A549 (cell line): ENCODE results near the gene SLC25A24. TPM values are rescaled to one million over a fixed set of nuclear protein-coding genes. Genes with fewer than 3 reads are reported as not detected.

ENCODE experiments used
- ATAC-seq, 2 experiments: fragments of 200-7000 bp in 1 of 2; fragments of >200 bp in 1 of 2; cut with Nextera tagmentation in 1 of 2; cut with Tn5 transposase in 1 of 2; 3 replicates each; pipeline versions ENCODE4 v1.8.0 to v1.9.1; 2018 to 2020; ENCODE audit warnings: mild to moderate bottlenecking in 1 of 2, moderate library complexity in 1 of 2
- CTCF ChIA-PET: fragments of 300-600 bp; sonication (Branson Sonifier 250); formaldehyde crosslinking; extraction: SDS; loops from one replicate; lab custom pipeline; 2021; ENCODE audit warnings: antibody characterized with exemption, inconsistent platforms; lab: Yijun Ruan, JAX
- POLR2A ChIA-PET: fragments of 350-600 bp; formaldehyde crosslinking; extraction: SDS; loops from one replicate; lab custom pipeline; 2021; ENCODE audit warnings: antibody characterized with exemption, inconsistent platforms; lab: Yijun Ruan, JAX
- DNase-seq, 2 experiments: peaks; one replicate each; pipeline versions ENCODE4 v3.0.0 to v3.0.0-alpha.2; 2011 to 2016; ENCODE audit warnings: low read depth in 1 of 2, low spot score in 1 of 2
- FAIRE-seq: peaks from 2 replicates; lab custom pipeline; 2011; peaks lifted over from hg19 to GRCh38; lab: Jason Lieb, UNC
- H3K27ac ChIP-seq, 2 experiments: fragments of >200 bp; sonication (Bioruptor Twin); formaldehyde crosslinking; 3 replicates each; pipeline ENCODE4 v1.5.1; 2016 to 2017
- H3K4me1 ChIP-seq: fragments of >200 bp; sonication (Bioruptor Twin); formaldehyde crosslinking; 3 replicates; pipeline ENCODE4 v1.6.1; 2016
- H3K4me2 ChIP-seq: fragments of >200 bp; sonication (Bioruptor Twin); formaldehyde crosslinking; 3 replicates; pipeline ENCODE4 v1.6.1; 2016
- H3K4me3 ChIP-seq: fragments of >200 bp; sonication (Bioruptor Twin); formaldehyde crosslinking; 3 replicates; pipeline ENCODE4 v1.5.1; 2016
- H3K9me3 ChIP-seq: fragments of >200 bp; sonication (Bioruptor Twin); formaldehyde crosslinking; 3 replicates; pipeline ENCODE4 v1.6.1; 2016
- CBX8 ChIP-seq: fragments of 200-600 bp; sonication (generic); IDR thresholded peaks from 2 replicates; pipeline ENCODE4 v1.6.1; 2016
- CHD2 ChIP-seq: fragments of 150-350 bp; IDR thresholded peaks from 2 replicates; pipeline ENCODE4 v1.6.1; 2014; ENCODE audit warnings: low read length; ENCODE audit not compliant: partially characterized antibody
- EP300 ChIP-seq, 2 experiments: fragments of >200 bp; sonication (Bioruptor Twin); formaldehyde crosslinking; IDR thresholded peaks; 2 replicates in 1 of 2; 3 replicates in 1 of 2; pipeline ENCODE4 v1.6.1; 2016 to 2017
- ESRRA ChIP-seq: fragments of 150-350 bp; IDR thresholded peaks from 2 replicates; pipeline ENCODE4 v1.6.1; 2014; ENCODE audit warnings: mild to moderate bottlenecking, low read length, borderline replicate concordance
- FOSL2 ChIP-seq, 2 experiments: fragments of 450-650 bp in 1 of 2; fragments of >200 bp in 1 of 2; sonication (Bioruptor Twin) in 1 of 2; formaldehyde crosslinking; IDR thresholded peaks; 2 replicates each; pipeline versions ENCODE4 v1.5.0 to v1.6.1; 2016 to 2020; ENCODE audit warnings: mild to moderate bottlenecking in 1 of 2, moderate library complexity in 1 of 2
- GATA3 ChIP-seq: IDR thresholded peaks from 2 replicates; pipeline ENCODE4 v1.6.1; 2012; ENCODE audit warnings: borderline replicate concordance
- HEYL ChIP-seq: fragments of 250-450 bp; sonication (Bioruptor Pico); IDR thresholded peaks from 2 replicates; pipeline ENCODE4 v1.8.0; 2021; ENCODE audit warnings: mild to moderate bottlenecking, moderate library complexity
- JUNB ChIP-seq: fragments of >200 bp; sonication (Bioruptor Twin); formaldehyde crosslinking; IDR thresholded peaks from 2 replicates; pipeline ENCODE4 v1.6.1; 2016
- KDM5A ChIP-seq: fragments of 200-600 bp; sonication (generic); IDR thresholded peaks from 2 replicates; pipeline ENCODE4 v1.6.1; 2016; ENCODE audit warnings: antibody characterized with exemption, mild to moderate bottlenecking
- MAFK ChIP-seq: fragments of 450-650 bp; IDR thresholded peaks from 2 replicates; pipeline ENCODE4 v1.6.1; 2014; ENCODE audit not compliant: partially characterized antibody
- MYC ChIP-seq: IDR thresholded peaks from 2 replicates; pipeline ENCODE4 v1.6.1; 2012; ENCODE audit warnings: mild to moderate bottlenecking, inconsistent platforms, low read length, improper control_type of control experiment, borderline replicate concordance
- PHF8 ChIP-seq: fragments of 200-600 bp; sonication (generic); IDR thresholded peaks from 2 replicates; pipeline ENCODE4 v1.6.1; 2016; ENCODE audit warnings: low read depth, mild to moderate bottlenecking, antibody characterized with exemption, moderate library complexity, borderline replicate concordance
- SREBF2 ChIP-seq: fragments of 450-650 bp; IDR thresholded peaks from 2 replicates; pipeline ENCODE4 v1.6.1; 2014; ENCODE audit warnings: mild to moderate bottlenecking, moderate library complexity
- ZSCAN20 ChIP-seq: fragments of 250-450 bp; sonication (Bioruptor Pico); IDR thresholded peaks from 2 replicates; pipeline ENCODE4 v1.8.0; 2022; ENCODE audit warnings: mild to moderate bottlenecking, moderate library complexity
- WGBS: methylation state at CpG from one replicate; pipeline ENCODE4 v1.1.6; 2017; ENCODE audit errors: missing lambda C conversion rate; 5-methylcytosine and 5-hydroxymethylcytosine counted together
- polyA plus RNA-seq, 4 experiments: library from polyadenylated mRNA; depleted of rRNA in 3 of 4; stranded (reverse); fragments of >200 nt; fragmentation: RNase III in 1 of 4; extraction: RNeasy Plus Mini Kit Qiagen cat#74134 plus additional on column Dnase treatment in 1 of 4; gene quantifications; 2 replicates in 3 of 4; 3 replicates in 1 of 4; pipeline ENCODE4 v1.2.3, GENCODE V29; 2011 to 2017
- TF ChIP-seq, protein P1 (sequence below): fragments of >200 bp; sonication (Bioruptor Twin); formaldehyde crosslinking; IDR thresholded peaks from 3 replicates; pipeline ENCODE4 v1.5.1; 2016
- TF ChIP-seq, protein P2 (sequence below): IDR thresholded peaks from 2 replicates; pipeline ENCODE4 v1.6.1; 2012
- TF ChIP-seq, protein P3 (sequence below): fragments of 450-650 bp; IDR thresholded peaks from 2 replicates; pipeline ENCODE4 v1.6.1; 2014; ENCODE audit warnings: antibody characterized with exemption
- TF ChIP-seq, protein P4 (sequence below): fragments of 200-600 bp; sonication (generic); IDR thresholded peaks from 2 replicates; pipeline ENCODE4 v1.6.1; 2016; ENCODE audit warnings: antibody characterized with exemption, mild to moderate bottlenecking, moderate library complexity
- TF ChIP-seq, protein P5 (sequence below): fragments of 250-450 bp; sonication (Bioruptor Pico); IDR thresholded peaks from 2 replicates; pipeline ENCODE4 v1.5.0; 2021; ENCODE audit warnings: mild to moderate bottlenecking, moderate library complexity, borderline replicate concordance

SLC25A24 gene
- polyA plus RNA-seq, 2 of the 4 experiments (the other 2 are of a cell fraction): 25.3 to 45.6 TPM

DNA sequence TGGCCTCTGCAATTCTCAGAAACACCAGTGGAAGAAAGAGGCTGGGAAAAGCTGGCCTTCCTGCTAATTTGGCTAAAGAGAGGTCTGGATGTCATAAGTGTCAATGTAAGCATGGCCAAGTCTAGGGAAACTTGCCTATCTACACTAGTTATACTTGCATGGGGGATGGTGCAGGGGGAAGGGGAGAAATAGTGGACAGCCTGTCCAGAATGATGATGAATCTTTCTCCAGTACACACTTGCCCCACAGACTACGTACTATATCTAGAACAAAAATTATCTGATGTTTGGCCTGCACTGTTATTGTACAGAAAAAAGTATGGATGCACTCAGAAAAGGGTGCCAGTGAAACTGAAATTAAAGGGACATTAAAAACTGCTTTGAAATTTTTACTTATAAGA is 114.5 kb downstream of the SLC25A24 start (continued):
- TF ChIP-seq, protein P1, sequence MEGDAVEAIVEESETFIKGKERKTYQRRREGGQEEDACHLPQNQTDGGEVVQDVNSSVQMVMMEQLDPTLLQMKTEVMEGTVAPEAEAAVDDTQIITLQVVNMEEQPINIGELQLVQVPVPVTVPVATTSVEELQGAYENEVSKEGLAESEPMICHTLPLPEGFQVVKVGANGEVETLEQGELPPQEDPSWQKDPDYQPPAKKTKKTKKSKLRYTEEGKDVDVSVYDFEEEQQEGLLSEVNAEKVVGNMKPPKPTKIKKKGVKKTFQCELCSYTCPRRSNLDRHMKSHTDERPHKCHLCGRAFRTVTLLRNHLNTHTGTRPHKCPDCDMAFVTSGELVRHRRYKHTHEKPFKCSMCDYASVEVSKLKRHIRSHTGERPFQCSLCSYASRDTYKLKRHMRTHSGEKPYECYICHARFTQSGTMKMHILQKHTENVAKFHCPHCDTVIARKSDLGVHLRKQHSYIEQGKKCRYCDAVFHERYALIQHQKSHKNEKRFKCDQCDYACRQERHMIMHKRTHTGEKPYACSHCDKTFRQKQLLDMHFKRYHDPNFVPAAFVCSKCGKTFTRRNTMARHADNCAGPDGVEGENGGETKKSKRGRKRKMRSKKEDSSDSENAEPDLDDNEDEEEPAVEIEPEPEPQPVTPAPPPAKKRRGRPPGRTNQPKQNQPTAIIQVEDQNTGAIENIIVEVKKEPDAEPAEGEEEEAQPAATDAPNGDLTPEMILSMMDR: no peak
- TF ChIP-seq ESRRA: no peak
- no peak for TF ChIP-seq SREBF2
- TF ChIP-seq, all 56 proteins: peak for 0

DNA sequence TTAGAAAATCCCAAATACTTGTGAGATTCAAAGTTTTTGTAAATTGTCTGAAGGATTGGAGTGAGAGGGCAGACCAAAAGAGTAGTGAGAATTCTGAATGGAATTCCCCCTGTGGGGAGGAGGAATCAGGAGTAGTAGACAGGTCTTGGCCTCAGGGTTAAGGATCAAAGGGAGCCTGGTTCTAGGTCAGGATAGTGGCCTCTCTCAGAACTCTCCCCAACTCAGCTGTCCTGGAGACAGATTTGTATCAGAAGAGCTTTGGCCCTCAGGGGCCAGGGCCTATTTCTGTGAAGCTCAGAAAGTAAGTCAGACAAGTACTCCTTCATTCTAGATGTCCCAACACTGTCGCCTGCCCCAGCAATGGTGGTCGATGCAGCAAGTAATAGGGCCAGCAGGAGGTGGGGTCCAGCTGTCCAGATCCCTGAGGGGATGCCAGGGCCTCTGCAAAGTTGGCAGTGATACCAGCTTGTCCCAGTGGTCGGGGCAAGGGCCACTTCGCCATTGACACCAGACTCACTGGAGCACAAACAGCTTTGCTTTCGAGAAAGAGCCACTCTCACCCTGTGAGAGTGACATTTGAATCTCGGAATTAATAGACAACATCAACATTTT is 115.2 kb downstream of the SLC25A24 start:
- Histone ChIP-seq H3K4me2 (no peak overlapping the region), H3K4me3 (no peak overlapping the region), H3K9me3 (no peaks in the 10 kb centered on the region), H3K4me1 (no peaks in the 10 kb centered on the region), H3K27ac (no peak overlapping the region)
- DNase-seq (no peak), FAIRE-seq (no peak), ATAC-seq (no peak)
- WGBS: 25% methylated on average over 4 of the region's 6 CpGs
- POLR2A ChIA-PET: no interaction called here
- TF ChIP-seq, protein P2, sequence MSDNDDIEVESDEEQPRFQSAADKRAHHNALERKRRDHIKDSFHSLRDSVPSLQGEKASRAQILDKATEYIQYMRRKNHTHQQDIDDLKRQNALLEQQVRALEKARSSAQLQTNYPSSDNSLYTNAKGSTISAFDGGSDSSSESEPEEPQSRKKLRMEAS: no peak
- no peak for TF ChIP-seq JUNB
- TF ChIP-seq, protein P3, sequence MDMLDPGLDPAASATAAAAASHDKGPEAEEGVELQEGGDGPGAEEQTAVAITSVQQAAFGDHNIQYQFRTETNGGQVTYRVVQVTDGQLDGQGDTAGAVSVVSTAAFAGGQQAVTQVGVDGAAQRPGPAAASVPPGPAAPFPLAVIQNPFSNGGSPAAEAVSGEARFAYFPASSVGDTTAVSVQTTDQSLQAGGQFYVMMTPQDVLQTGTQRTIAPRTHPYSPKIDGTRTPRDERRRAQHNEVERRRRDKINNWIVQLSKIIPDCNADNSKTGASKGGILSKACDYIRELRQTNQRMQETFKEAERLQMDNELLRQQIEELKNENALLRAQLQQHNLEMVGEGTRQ: no peak
- TF ChIP-seq, protein P4, sequence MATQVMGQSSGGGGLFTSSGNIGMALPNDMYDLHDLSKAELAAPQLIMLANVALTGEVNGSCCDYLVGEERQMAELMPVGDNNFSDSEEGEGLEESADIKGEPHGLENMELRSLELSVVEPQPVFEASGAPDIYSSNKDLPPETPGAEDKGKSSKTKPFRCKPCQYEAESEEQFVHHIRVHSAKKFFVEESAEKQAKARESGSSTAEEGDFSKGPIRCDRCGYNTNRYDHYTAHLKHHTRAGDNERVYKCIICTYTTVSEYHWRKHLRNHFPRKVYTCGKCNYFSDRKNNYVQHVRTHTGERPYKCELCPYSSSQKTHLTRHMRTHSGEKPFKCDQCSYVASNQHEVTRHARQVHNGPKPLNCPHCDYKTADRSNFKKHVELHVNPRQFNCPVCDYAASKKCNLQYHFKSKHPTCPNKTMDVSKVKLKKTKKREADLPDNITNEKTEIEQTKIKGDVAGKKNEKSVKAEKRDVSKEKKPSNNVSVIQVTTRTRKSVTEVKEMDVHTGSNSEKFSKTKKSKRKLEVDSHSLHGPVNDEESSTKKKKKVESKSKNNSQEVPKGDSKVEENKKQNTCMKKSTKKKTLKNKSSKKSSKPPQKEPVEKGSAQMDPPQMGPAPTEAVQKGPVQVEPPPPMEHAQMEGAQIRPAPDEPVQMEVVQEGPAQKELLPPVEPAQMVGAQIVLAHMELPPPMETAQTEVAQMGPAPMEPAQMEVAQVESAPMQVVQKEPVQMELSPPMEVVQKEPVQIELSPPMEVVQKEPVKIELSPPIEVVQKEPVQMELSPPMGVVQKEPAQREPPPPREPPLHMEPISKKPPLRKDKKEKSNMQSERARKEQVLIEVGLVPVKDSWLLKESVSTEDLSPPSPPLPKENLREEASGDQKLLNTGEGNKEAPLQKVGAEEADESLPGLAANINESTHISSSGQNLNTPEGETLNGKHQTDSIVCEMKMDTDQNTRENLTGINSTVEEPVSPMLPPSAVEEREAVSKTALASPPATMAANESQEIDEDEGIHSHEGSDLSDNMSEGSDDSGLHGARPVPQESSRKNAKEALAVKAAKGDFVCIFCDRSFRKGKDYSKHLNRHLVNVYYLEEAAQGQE: no peak
- no peak for TF ChIP-seq HEYL (CRISPR knock-in tag)
- TF ChIP-seq FOSL2 (IDR thresholded peaks at IDR 0.05): no peak
- TF ChIP-seq FOSL2 (CRISPR knock-in tag; IDR thresholded peaks at IDR 0.05): no peak
- TF ChIP-seq PHF8: no peak
- TF ChIP-seq GATA3: no peak
- no peak for TF ChIP-seq MYC
- no peak for TF ChIP-seq EP300 (IDR thresholded peaks at IDR 0.05)
- TF ChIP-seq KDM5A: no peak
- TF ChIP-seq CHD2: no peak
- TF ChIP-seq, protein P1: no peak
- TF ChIP-seq ZSCAN20 (CRISPR knock-in tag): no peak
- no peak for TF ChIP-seq MAFK
- TF ChIP-seq, protein P5, sequence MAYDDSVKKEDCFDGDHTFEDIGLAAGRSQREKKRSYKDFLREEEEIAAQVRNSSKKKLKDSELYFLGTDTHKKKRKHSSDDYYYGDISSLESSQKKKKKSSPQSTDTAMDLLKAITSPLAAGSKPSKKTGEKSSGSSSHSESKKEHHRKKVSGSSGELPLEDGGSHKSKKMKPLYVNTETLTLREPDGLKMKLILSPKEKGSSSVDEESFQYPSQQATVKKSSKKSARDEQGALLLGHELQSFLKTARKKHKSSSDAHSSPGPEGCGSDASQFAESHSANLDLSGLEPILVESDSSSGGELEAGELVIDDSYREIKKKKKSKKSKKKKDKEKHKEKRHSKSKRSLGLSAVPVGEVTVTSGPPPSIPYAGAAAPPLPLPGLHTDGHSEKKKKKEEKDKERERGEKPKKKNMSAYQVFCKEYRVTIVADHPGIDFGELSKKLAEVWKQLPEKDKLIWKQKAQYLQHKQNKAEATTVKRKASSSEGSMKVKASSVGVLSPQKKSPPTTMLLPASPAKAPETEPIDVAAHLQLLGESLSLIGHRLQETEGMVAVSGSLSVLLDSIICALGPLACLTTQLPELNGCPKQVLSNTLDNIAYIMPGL (CRISPR knock-in tag): no peak
- no peak for TF ChIP-seq CBX8
- CTCF ChIA-PET: no interaction called here
